Measurements from ENCODE around the gene PARD3.

PARD3 gene

DNA sequence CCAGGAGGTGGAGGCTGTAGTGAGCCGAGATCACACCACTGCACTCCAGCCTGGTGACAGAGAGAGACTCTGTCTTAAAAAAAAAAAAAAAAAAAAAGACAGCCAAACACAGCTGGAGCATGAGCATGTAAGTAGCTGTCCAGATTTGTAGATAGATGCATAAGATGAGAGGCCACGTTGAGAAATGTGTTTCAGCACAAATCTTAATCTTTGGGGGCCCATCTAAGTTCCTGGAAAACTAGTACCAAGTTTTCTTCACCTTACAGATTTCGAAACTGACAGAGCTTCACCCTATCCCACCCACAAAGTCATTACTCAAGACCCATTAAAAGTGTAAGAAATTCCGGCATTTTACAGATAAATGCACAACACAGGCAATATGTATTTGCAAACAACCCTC is 208.2 kb downstream of the PARD3 start:
- DNase-seq = no peak

DNA sequence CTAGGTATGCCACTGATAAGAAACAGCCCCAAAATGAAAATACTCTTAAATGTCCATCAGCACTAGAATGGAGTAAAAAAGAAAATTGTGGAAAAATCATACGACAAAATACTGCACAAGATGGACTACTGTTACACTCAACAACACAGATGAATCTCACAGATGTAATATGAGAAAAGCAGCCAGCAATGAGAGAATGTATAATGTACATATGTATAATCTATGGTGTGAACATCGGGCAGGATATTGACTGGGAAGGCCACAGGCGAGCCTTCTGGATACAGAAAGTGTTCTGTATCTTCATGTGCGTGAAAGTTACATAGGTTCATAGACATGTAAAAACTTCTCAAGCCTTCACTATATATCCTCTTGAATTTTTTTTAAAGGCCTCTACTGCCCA is 212.6 kb downstream of the PARD3 start:
- DNase-seq = no peak

DNA sequence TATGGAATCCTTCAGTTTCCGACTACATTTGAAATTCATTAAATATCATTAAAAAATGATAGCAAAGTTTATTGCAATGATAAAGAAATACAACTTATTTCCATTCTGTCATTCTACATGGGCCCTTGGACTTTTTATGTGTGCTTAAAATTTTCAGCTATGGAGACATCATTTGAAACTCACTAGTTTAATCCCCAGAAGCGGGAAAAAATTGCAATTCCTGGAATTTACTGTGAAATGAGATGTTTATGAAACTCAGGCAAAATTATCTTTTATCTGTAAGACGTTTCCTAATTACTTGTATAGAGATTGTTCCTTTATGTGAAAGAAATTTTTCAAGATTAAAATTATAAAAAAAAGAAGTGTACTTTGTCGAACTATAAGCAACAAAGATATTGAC is 213.4 kb downstream of the PARD3 start:
- DNase-seq = no peak

DNA sequence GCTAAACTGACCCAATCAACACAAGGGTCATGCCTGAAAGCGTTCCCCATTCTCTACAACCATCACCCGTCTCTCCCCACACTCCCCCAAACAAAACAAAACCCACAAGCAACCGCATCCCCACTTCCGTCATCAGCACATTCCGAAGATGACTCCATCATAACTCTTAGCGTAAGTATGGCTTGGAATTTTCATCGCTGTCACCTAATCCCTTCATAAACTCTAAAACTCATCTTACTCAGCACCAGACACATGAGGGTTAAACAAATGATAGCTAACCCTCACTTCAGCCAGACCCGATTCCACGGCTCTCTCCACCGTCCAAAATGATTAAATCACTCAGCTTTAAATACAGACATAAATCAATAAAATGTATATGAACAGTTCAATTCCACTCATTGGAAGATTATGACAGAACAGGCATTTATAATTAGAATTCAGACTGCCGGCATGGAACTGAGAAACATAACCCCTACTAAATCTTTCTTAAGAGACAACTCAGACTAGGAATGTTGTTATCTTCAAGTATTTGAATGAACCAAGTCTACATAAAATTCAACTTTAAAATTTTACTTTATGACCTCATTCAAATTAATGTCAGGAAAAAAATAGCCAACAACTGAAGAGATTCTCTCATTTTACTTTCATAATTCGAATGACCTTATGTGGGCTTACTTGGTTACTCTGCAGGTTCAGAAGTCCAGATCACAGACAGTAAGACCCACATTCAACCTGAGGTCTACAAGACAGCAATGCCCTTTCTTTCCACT is 215.9 kb downstream of the PARD3 start:
- DNase-seq = no peak

DNA sequence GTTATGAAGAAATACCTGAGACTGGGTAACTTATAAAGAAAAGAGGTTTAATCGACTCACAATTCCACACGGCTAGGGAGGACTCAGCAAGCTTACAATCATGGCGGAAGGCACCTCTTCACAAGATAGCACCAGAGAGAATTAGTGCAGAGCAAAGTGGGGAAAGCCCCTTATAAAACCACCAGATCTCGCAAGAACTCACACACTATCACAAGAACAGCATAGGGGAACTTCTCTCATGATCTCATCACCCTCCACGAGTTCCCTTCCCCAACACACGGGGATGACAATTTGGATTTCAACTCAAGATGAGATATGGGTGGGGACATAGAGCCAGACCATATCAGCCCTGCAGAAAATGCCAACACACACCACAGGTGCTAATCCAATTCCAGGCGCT is 218.7 kb downstream of the PARD3 start:
- DNase-seq = no peak

DNA sequence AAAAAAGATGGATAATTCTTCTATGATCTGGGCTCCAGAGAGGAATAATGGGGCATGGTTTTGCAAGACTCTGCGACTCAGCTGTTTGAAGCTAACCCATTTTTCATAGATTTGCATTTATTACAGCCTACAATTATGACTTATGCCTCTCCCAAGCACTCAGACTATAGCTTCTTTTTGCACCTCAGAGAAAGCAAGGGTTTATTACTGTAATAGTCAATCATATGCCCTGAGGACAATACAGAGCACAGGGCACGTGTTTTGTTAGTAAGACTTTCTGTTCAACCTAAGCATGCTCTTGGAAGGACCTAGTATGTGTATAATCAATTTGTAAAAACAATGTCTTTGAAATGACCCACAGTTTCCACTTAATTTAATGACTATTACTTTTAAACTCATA is 221.2 kb downstream of the PARD3 start:
- DNase-seq = no peak

DNA sequence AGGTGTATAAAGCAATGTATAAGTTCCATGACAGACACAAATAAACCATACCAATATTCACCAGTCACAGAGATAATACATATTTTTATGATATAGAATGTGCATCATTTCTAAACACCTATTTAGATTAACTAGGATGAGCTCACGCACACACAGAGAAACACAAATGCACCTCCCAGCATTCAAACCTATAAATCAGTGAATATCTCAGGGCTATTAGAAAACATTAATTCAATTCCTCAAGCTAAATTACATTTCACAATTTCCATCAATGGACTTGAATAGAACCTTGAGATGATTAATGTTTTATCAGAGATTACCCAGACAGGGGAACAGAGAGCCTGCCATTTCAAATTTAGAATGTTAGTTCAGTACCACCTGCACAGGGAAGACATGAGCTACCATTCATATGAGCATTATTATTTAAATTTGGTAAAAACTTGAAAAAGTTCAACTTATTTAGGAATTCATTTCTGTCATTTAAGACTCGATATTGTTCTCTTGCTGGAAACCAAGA is 221.7 kb downstream of the PARD3 start:
- no peak for DNase-seq

DNA sequence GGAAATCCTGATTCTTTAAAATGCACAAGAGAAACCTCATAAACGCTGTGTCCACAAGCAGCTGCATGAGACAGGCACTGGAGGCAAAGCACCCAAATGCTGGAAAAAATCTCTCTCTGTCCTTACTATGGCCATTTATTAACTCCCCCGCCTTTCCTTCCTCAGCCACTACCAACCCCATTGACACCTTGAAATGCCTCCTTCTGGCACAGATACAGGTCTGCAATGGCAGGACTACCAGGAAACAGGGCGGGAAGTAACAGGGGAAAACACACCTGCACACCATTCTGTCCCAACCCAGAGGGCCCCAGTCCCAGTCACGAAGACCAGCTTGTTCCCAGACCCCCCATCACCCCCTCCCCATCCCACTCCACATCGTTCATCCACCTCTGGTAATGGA is 224.3 kb downstream of the PARD3 start:
- no peak for DNase-seq

DNA sequence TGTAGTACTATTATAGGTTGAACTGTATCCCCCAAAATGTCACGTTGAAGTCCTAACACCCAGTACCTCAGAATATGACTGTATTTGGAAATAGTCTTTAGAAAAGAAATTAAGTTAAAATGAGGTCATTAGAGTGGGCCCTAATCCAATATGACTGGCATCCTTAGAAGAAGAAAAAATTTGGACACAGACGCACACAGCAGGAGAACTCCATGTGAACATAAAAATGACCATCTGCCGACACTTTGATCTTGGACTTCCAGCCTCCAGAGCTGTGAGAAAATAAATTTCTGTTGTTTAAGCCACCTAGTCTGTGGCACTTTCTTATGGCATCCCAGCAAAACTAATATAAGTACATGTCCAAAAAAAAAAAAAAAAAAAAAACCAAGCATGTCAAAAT is 225.8 kb downstream of the PARD3 start:
- no peak for DNase-seq

DNA sequence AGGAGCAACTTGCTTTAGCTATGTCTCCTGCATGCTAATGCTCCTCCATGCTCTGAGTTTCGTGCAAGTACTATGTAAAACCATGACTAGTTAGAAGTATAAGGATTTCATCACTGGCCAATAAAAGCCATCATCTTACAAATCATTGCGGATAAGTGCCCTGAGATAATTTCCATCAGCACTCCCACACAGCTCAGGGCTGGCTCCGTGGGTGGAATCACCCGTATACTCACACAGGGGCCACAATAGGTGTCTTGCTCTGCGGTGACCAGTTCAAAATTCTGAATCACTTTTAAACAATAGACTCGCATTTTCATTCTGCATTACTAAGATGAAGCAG is 227.4 kb downstream of the PARD3 start:
- DNase-seq = no peak

DNA sequence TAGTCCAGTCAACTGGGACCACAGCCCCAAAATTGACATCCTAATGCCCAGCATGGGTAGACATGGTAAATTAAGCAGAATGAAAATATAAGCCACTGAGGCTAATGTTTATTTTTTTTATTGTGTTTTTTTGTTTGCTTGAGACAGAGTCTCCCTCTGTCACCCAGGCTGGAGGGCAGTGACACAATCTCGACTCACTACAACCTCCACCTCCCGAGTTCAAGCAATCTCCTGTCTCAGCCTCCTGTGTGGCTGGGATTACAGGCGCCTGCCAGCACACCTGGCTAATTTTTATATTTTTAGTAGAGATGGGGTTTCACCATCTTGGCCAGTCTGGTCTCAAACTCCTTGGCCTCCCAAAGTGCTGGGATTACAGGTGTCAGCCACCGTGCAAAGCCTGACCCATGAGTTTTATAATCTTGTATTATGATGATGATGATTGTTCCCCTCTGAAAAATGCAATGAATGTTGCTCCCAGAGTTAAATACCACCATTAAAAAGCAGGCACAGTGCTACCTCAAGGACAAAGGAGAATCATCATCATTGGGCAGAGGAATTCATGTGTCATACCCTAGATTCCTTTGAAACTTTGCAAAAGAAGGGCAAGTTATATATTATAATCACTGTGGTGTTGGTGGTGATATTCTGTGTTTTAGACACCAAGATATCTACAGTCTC is 228.0 kb downstream of the PARD3 start:
- DNase-seq = no peak

DNA sequence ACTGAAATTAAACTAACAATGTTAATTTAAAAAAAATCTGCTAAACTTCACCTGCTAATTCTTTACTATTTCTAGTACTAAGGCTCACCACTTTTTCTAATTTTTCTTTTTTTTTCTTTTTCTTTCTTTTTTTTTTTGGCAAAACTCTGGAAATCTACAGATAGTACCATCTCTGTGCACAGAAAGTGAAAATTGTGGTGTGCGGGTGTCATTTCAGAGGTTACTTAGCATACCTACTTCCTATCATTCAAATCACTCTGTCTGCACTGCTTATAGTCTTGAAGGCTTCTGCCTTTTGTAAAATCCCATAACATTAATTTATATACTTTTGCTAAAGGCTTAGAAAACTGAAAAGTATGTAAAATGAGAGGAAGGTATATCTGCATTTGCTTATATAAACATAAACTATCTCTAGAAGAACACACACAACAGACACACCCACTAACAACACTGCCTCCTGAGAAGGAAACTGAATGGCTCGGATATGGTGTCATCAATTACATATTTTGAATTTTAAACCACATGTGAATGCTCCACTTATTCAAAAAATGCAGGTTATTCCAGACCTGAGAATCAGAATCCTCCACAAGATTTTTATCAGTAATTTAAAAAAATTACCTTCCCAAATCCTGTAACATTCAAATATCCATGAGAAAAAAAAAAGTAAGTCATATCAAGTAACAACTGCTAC is 229.5 kb downstream of the PARD3 start:
- no peak for DNase-seq

DNA sequence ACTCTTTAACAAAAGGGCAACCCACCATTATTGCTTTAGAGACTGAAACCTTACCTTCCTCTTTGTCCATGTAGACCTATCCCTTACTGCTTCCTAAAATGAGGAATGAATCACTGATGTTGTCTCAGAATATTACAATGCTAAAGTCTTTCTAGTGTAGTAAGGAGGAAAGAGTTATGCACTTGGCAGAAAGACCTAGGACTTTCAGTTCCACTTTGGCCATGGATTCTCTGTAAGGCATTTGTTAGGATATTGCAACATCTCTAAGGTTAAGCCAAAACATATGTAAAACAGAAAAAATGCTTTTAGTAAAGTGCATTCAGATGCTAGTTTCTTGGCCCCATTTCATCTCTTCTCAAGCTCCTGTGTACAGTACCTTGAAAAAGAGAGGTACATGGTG is 230.9 kb downstream of the PARD3 start:
- no peak for DNase-seq

DNA sequence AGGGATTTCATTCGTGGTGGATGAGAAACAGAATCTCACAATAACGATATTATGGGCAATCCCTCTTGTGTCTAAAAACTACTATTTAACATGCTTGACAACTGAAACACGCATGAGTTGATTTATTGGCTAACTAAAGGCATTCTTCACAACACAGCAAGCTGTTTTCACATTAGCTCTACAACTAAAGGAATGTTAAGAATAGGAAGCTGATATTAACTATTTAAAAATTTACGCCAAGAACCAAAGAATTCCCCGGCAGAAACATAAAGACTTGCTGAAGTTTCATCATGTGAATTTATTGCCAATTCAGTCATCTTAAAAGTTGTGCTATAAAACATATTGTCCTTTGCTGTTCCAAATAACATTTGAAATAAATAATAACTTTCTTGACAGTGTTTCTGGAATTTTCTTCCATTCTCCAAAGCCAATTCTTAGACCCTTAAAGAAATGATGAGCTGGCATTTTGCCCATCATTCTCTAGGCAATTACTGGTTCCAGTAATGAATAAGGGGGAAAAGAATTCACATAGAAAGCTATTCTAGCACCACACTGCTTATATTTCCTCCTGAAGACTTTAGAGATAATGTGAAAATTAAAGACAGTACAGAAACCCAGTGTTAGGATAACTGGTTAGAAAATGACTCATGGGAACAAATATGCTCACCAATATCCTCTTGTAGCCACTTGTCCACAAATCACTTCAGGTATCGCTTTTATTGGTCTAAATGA is 233.1 kb downstream of the PARD3 start:
- no peak for DNase-seq

DNA sequence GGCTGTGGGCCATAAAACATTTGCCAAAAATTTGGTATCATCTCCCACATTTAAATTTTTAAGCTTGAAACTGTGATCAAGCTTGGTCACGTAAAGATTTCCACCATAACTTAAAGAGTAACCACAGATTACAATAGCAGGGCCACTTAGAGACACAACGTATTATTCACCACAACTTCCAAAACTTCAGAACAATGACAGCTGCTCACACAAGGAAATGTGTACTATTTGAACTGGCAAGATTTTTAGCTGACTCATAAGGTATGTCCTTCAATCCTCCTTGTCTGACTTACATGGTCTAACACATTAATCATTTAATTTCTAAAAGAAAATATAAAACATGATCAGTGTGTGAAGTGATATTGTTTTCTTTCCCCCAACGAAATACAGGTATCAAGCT is 234.5 kb downstream of the PARD3 start:
- no peak for DNase-seq

DNA sequence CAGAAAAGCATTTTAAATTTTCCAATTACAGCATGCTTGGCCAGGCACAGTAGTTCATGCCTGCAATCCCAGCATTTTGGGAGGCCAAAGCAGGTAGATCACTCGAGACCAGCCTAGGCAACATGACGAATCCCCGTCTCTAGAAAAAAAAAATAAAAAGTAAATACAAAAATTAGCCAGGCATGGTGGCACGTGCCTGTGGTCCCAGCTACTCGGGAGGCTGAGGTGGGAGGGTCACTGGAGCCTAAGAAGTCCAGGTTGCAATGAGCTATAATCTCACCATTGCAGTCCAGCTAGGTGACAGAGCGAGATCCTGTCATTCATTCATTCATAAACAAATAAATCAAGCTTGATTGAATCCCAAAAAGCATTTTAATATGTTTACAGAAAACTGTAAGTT is 234.9 kb downstream of the PARD3 start:
- no peak for DNase-seq

DNA sequence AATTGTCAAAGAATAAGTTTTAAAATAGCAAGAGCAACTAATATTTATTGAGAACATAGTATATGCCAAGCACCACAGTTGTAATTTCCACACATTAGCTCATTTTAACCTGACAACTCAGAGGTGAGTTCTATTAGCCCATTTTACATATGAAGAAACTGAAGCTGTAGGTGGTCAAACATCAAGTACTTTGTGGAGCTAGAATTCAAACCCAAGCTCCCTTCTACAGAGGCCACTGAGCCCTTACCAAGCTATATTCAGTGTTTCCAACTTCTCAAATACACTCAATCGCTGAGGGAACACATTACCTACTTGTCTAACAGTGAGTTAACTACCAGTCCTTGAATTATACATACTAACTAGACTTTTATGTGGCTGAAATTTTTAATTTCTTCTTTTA is 236.6 kb downstream of the PARD3 start:
- DNase-seq = no peak

DNA sequence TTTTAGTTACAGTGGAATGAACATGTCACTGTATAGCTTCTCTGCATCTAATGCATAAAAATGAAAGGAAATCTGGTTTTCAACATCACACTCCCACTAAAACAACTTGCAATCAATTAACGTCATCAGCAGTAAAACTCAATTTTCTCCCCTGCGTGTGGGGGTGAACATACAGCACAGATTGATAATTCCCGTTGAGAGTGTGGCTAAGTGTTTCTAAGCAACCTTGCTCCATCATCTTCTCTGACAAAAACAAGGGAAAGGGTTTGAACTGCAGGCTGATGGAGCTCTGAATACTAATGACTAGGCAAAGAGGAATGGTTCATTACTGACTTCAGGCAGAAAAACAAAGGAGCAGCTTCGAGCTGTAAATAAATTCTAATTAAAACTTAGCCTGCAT is 238.3 kb downstream of the PARD3 start:
- no peak for DNase-seq

DNA sequence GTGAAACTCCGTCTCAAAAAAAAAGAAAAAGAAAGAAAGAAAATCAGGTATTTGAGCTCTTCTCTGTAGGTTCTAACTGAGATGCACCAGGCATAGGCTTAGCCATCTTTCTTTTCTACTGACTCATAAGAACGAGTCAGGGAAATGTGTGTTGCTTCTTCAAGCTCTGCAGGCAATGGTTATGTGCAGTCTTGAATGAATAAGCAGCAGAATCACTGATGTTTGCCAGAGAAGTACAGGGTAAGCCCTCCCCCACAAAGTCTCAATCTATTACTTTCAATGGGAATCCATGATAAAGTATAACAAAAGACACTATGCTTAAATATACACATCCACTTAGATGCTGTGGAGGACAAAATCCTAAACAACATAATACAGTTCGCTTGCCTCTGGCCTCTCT is 239.2 kb downstream of the PARD3 start:
- no peak for DNase-seq

DNA sequence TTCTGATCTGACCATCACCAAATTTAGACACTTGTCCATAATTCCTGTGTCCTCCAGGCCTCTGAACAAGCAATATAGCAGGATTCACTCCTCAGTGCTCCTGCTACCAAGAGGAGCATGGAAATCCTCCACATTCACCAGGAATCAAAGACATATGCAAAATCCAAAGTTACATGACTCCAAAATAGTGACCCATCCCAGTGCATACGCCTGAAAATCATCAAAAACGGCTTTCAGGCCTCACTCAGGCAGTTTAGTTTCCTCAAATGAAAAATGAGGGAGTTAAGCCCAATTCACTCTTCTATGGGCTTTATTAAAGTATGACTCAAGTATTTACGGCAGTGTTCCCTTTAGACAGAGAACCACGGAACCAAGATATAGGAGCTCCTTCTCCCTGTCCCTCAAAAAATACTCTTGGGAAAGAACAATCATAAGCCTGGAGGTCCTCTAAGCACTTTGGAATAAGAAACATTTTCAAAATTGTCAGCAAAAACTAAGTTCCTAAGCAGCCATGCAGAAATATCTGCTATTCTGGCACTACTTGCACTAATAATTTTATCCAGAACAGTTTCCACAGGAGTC is 240.7 kb downstream of the PARD3 start:
- DNase-seq = no peak

DNA sequence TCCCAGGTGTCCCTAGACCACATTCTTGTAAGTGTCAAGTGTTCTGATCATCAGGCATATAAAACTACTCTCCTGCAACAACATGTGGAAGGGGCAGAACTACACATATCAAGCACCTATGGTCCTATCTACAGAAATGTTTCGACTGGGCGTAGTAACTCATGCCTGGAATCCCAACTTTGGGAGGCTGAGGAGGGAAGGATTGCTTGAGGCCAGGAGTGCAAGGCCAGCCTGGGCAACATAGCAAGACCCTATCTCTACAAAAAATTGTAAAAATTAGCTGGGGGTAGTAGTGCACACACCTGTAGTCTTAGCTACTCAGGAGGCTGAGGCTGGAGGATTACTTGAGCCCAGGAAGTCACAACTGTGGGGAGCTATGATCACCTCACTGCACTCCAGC is 244.2 kb downstream of the PARD3 start:
- DNase-seq = no peak

DNA sequence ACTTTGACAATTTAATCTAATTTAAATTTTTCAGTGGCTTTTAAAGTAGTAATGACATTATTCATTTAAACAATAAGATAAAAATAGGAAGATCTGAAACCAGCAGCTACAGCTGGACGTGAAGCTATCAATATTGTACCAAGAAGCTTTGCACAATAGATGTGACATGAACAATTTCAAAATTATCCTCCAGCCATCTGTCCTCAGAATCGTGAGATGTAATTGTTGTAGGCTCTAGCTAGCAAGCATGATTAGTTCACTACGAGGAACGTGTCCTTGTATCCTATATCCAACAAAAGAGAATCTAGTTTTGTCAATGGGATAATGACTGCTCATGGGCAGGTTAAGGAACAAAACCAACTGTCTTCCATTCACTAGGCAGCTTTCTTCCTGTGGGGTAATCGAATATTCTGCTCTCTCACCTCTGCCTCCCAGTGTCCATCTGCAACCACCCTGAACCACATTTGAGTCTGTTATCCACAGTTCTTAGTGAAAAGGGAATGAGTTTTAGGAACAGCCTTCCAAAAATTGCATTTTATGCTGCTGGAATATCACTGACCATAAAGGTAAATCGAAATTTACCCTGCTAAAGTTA is 247.3 kb downstream of the PARD3 start:
- DNase-seq = no peak

DNA sequence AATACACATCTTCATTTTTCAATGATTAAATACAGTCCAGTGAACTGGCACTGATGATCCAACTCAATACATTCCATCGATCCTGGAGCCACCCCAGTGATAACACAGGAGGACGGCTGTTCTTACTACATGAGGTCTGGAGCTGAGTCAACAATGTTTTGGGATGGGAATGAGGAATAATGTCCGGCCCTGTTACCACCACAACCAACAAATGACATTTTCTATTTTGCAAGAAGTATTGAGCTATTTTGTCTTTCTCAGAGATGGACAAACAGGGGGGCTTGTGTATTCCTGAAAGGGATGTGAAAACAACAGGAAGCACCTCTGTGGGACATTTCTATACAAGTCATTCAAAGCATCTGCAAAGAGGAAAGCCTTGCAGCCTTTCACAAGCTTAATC is 249.2 kb downstream of the PARD3 start:
- DNase-seq = no peak
